IPS-18c (cell line): ENCODE measurements around the gene CRYGS.
"Not testable (repeated sequence)": the region's sequence is repeated elsewhere in the genome, so short reads cannot be mapped to it uniquely, and the experiment has no call there.

Source experiments
- H3K4me3 ChIP-seq: 2 replicates; pipeline ENCODE4 v1.7.0; 2013; ENCODE audit warnings: low read depth, mild to moderate bottlenecking, low read length, moderate library complexity; ENCODE audit not compliant: insufficient read depth
- H3K9me3 ChIP-seq: one replicate; pipeline ENCODE4 v1.6.1; 2013; ENCODE audit warnings: mild to moderate bottlenecking, low read length, moderate library complexity; ENCODE audit not compliant: control insufficient read depth, insufficient read depth

Gene CRYGS

GRCh38 chr3:186544281-186544680 lies at the start of gene CRYGS:
TSS of gene CRYGS (minus strand) at chr3:186544380. CDS start at chr3:186544326, 54 bp downstream.
- H3K4me3 ChIP-seq, result no peak within 1 kb of the TSS

GRCh38 chr3:186593862-186594261 lies 49.7 kb upstream of the CRYGS start:
- Histone ChIP-seq H3K9me3 (no peaks in the 10 kb centered on the region), H3K4me3 (no peak overlapping the region)

More at GRCh38 chr3:186544281-186544680, at the start of gene CRYGS:
- no peaks in the 10 kb centered on the region for H3K9me3 ChIP-seq

GRCh38 chr3:186592682-186593081 lies 48.5 kb upstream of the CRYGS start:
- H3K9me3 ChIP-seq, result no peaks in the 10 kb centered on the region
- H3K4me3 ChIP-seq, result no peak overlapping the region

GRCh38 chr3:186590580-186591295 lies 46.6 kb upstream of the CRYGS start:
- Histone ChIP-seq H3K9me3 (no peaks in the 10 kb centered on the region), H3K4me3 (no peak overlapping the region; the same call in 1 of the 2 replicates)

GRCh38 chr3:186589856-186590579 lies 45.8 kb upstream of the CRYGS start:
- Histone ChIP-seq H3K9me3 (no peaks in the 10 kb centered on the region), H3K4me3 (no peak overlapping the region)

- H3K4me3 ChIP-seq, result no peak overlapping the region
- H3K9me3 ChIP-seq, result no peaks in the 10 kb centered on the region
These were observed 44.9 kb upstream of the CRYGS start for GRCh38 chr3:186589121-186589520.

- Histone ChIP-seq H3K9me3 (no peaks in the 10 kb centered on the region), H3K4me3 (no peak overlapping the region)
These were observed 44.5 kb upstream of the CRYGS start for GRCh38 chr3:186588632-186589031.

GRCh38 chr3:186587183-186587582 lies 43.0 kb upstream of the CRYGS start:
- Histone ChIP-seq H3K9me3 (no peaks in the 10 kb centered on the region), H3K4me3 (no peak overlapping the region)

- H3K9me3 ChIP-seq, H3K4me3 ChIP-seq: not testable (repeated sequence)
These were observed 42.1 kb upstream of the CRYGS start for GRCh38 chr3:186586245-186586644.

GRCh38 chr3:186583831-186584230 lies 39.7 kb upstream of the CRYGS start:
- Histone ChIP-seq H3K9me3 (no peaks in the 10 kb centered on the region), H3K4me3 (no peak overlapping the region)

- Histone ChIP-seq H3K4me3 (no peak overlapping the region), H3K9me3 (no peaks in the 10 kb centered on the region)
These were observed 38.4 kb upstream of the CRYGS start for GRCh38 chr3:186582541-186582940.

- Histone ChIP-seq H3K9me3 (no peaks in the 10 kb centered on the region), H3K4me3 (no peak overlapping the region)
These were observed 36.6 kb upstream of the CRYGS start for GRCh38 chr3:186580785-186581184.

GRCh38 chr3:186577521-186577920 lies 33.3 kb upstream of the CRYGS start:
- no peaks in the 10 kb centered on the region for H3K9me3 ChIP-seq
- no peak overlapping the region for H3K4me3 ChIP-seq

- Histone ChIP-seq H3K4me3 (peak overlapping the region; percentile 85; the same call in 1 of the 2 replicates), H3K9me3 (no peaks in the 10 kb centered on the region)
These were observed 27.4 kb upstream of the CRYGS start for GRCh38 chr3:186571644-186572013.

- H3K9me3 ChIP-seq, result no peaks in the 10 kb centered on the region
- H3K4me3 ChIP-seq, result peak overlapping the region; percentile 85
These were observed 26.9 kb upstream of the CRYGS start for GRCh38 chr3:186570941-186571643.

- Histone ChIP-seq H3K4me3 (peak within 1 kb of the TSS; percentile 85), H3K9me3 (no peaks in the 10 kb centered on the region)
These were observed 26.1 kb upstream of the CRYGS start, which contains the start of gene DNAJB11 for GRCh38 chr3:186570096-186570940. TSS of gene DNAJB11 (plus strand) at chr3:186570720. CDS start at chr3:186570898, 178 bp downstream.

- no peaks in the 10 kb centered on the region for H3K9me3 ChIP-seq
- H3K4me3 ChIP-seq, result peak overlapping the region; percentile 65
These were observed 25.6 kb upstream of the CRYGS start for GRCh38 chr3:186569779-186570095.
